ENCODE results near the gene CC2D2A. TPM values are rescaled to one million over a fixed set of nuclear protein-coding genes. Genes with fewer than 3 reads are reported as not detected.

The CC2D2A gene
- 11.8 and 17.0 TPM in 2 replicates for total RNA-seq (2012; rRNA removed)

DNA sequence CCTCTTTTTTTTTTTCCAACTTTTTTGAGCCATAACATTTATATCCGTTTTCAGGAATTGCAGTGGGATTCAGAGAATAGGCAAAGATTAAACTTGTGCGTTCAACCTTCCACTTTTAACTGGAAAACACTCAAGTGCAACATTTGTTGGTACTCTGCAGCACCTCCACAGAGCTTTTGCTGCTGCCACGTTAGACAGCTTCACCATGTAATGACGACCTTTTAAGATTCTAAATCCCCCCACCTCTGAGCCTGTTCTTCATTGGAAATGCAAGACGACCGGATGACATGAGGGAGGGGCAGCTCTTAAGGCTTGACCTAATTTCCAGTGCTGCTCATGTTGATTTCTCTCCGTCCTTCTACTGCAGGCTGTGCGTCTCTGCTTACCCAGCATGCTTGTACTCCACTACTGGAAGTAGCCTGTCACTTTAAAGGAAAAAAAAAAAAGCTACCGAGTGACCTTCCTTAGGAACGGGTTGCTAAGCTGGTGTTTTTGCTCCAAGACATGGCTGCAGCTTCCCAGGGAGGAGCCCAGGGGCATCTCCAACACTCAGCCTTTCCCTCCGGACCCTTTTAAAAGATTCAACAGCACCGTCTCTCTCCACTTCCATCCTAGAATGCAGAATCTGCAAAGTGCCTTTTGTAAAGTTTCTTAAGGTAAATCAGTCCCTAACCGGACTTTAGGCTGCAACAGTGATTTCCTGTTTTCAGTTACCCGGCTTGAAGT, at the start of gene CC2D2A:
Gene CC2D2A, plus strand, starts transcription at position 481 of the 726 bp plus-strand sequence. CDS start 6,051 bp downstream, outside the sequence.
- no peaks in the 10 kb centered on the region for H3K9me3 ChIP-seq (replicated peaks; ENCODE audit: low read length)
- H3K4me2 ChIP-seq (ENCODE audit: low read length), result peak within 1 kb of the TSS; percentile 86
- peak within 1 kb of the TSS; percentile 73 for H3K4me3 ChIP-seq (ENCODE audit: low read length)
- no peaks in the 10 kb centered on the region for H3K36me3 ChIP-seq (ENCODE audit: insufficient read depth, low read length)
- peak within 1 kb of the TSS; percentile 53 for H3K9ac ChIP-seq (ENCODE audit: low read depth, low read length)
- peaks cover 3% of the 10 kb centered on the region for H3K27me3 ChIP-seq (ENCODE audit: control insufficient read depth, insufficient read depth, low read length)
- H3K4me1 ChIP-seq (ENCODE audit: control insufficient read depth, insufficient read depth, low read length), result no peaks in the 10 kb centered on the region

DNA sequence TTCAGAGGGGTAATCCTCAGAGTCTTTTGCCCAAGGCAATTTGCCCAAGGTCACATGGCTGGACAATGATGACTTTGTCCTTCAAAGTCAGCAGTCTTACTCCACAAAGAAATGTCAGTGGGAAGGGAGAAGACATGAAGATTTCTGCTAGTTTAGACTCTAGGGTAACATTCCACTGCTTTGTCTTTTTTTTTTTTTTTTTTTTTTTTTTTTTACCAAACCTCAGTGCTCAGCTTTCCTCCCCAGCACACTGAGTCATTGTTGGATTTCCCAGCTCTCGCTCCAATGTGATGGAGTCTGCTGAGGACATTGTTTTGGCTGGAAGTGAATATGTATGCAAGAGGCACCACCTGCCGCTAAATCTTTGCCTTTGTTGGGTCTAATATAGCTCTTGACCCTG, 49.0 kb upstream of the CC2D2A start:
- Histone ChIP-seq H3K4me2 (ENCODE audit: low read length) (no peak overlapping the region), H3K9ac (ENCODE audit: low read depth, low read length) (no peak overlapping the region), H3K36me3 (ENCODE audit: insufficient read depth, low read length) (no peaks in the 10 kb centered on the region), H3K4me1 (ENCODE audit: control insufficient read depth, insufficient read depth, low read length) (peaks cover 6% of the 10 kb centered on the region), H3K27me3 (ENCODE audit: control insufficient read depth, insufficient read depth, low read length) (peaks cover 4% of the 10 kb centered on the region), H3K4me3 (ENCODE audit: low read length) (no peak overlapping the region), H3K9me3 (replicated peaks; ENCODE audit: low read length) (no peaks in the 10 kb centered on the region)

DNA sequence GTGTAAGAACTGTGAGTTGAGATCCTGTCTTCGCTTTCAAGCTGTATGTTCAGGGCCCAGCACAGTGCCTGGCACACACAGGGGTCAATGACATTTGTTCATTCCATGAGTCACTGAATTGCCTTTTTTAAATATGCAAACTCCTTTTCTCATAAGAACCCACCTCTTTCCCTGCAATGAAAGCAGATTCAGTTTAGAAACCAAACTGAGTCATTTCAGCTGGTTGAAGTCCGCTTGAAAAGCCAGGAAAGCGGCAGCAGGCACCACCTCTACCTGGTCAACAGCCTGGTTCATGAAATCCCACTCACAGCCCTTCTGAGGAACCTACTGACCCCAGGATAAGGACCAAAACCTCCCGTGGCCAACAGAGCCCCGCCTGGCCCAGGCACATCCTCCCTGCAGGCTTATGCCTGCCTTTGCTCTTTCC, 46.4 kb upstream of the CC2D2A start:
- H3K4me2 ChIP-seq (ENCODE audit: low read length), result no peak overlapping the region

GRCh38 chr4:15425520-15425919, 44.2 kb upstream of the CC2D2A start:
- H3K9me3 ChIP-seq (replicated peaks; ENCODE audit: low read length), result no peaks in the 10 kb centered on the region
- no peak overlapping the region for H3K9ac ChIP-seq (ENCODE audit: low read depth, low read length)
- peaks cover 1% of the 10 kb centered on the region for H3K4me1 ChIP-seq (ENCODE audit: control insufficient read depth, insufficient read depth, low read length)
- H3K27me3 ChIP-seq (ENCODE audit: control insufficient read depth, insufficient read depth, low read length), result peaks cover 4% of the 10 kb centered on the region
- H3K4me2 ChIP-seq (ENCODE audit: low read length), result no peak overlapping the region
- no peak overlapping the region for H3K4me3 ChIP-seq (ENCODE audit: low read length)
- H3K36me3 ChIP-seq (ENCODE audit: insufficient read depth, low read length), result no peaks in the 10 kb centered on the region

More for the DNA sequence above, 46.4 kb upstream of the CC2D2A start:
- H3K36me3 ChIP-seq (ENCODE audit: insufficient read depth, low read length), result no peaks in the 10 kb centered on the region
- H3K4me1 ChIP-seq (ENCODE audit: control insufficient read depth, insufficient read depth, low read length), result peaks cover 6% of the 10 kb centered on the region
- H3K9me3 ChIP-seq (replicated peaks; ENCODE audit: low read length), result no peaks in the 10 kb centered on the region
- H3K4me3 ChIP-seq (ENCODE audit: low read length), result no peak overlapping the region
- H3K27me3 ChIP-seq (ENCODE audit: control insufficient read depth, insufficient read depth, low read length), result peaks cover 4% of the 10 kb centered on the region
- H3K9ac ChIP-seq (ENCODE audit: low read depth, low read length), result no peak overlapping the region

- Histone ChIP-seq H3K4me3 (ENCODE audit: low read length) (no peak overlapping the region), H3K9ac (ENCODE audit: low read depth, low read length) (no peak overlapping the region), H3K4me1 (ENCODE audit: control insufficient read depth, insufficient read depth, low read length) (no peaks in the 10 kb centered on the region), H3K27me3 (ENCODE audit: control insufficient read depth, insufficient read depth, low read length) (peaks cover 4% of the 10 kb centered on the region), H3K9me3 (replicated peaks; ENCODE audit: low read length) (no peaks in the 10 kb centered on the region), H3K4me2 (ENCODE audit: low read length) (no peak overlapping the region), H3K36me3 (ENCODE audit: insufficient read depth, low read length) (no peaks in the 10 kb centered on the region)
These were observed 42.5 kb upstream of the CC2D2A start for GRCh38 chr4:15427161-15427560.

DNA sequence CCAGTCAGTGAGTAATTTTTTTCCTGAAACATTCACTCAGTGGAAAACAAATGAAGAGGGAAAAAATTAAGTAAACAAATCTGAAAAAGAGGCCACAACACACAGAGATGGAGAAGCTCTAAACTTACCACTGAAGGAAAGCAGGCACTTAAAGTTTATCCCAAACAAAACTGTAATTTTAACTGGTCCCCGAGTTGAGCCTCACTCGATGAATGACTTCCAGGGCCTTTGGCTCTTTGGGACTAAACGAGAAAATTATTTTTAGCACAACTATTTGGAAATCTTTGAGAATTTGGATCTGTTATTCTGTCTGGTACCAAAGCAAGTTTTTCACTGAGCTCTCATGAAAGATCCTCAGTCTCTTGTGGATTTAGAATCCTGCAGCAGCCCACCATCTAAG, 42.0 kb upstream of the CC2D2A start, which contains the start of gene C1QTNF7:
Gene C1QTNF7, plus strand, starts transcription at position 333 of the 400 bp plus-strand sequence. CDS start 7,711 bp downstream, outside the sequence.
- H3K27me3 ChIP-seq (ENCODE audit: control insufficient read depth, insufficient read depth, low read length), result peaks cover 4% of the 10 kb centered on the region
- no peaks in the 10 kb centered on the region for H3K4me1 ChIP-seq (ENCODE audit: control insufficient read depth, insufficient read depth, low read length)
- H3K36me3 ChIP-seq (ENCODE audit: insufficient read depth, low read length), result no peaks in the 10 kb centered on the region
- H3K4me2 ChIP-seq (ENCODE audit: low read length), result no peak within 1 kb of the TSS
- no peaks in the 10 kb centered on the region for H3K9me3 ChIP-seq (replicated peaks; ENCODE audit: low read length)
- no peak within 1 kb of the TSS for H3K9ac ChIP-seq (ENCODE audit: low read depth, low read length)
- H3K4me3 ChIP-seq (ENCODE audit: low read length), result no peak within 1 kb of the TSS

- no peak overlapping the region for H3K9ac ChIP-seq (ENCODE audit: low read depth, low read length)
- no peak overlapping the region for H3K4me3 ChIP-seq (ENCODE audit: low read length)
- H3K4me1 ChIP-seq (ENCODE audit: control insufficient read depth, insufficient read depth, low read length), result peaks cover 3% of the 10 kb centered on the region
- no peaks in the 10 kb centered on the region for H3K36me3 ChIP-seq (ENCODE audit: insufficient read depth, low read length)
- H3K27me3 ChIP-seq (ENCODE audit: control insufficient read depth, insufficient read depth, low read length), result peaks cover 1% of the 10 kb centered on the region
- H3K9me3 ChIP-seq (replicated peaks; ENCODE audit: low read length), result no peaks in the 10 kb centered on the region
- H3K4me2 ChIP-seq (ENCODE audit: low read length), result no peak overlapping the region
These were observed 41.1 kb upstream of the CC2D2A start for GRCh38 chr4:15428611-15429010.

DNA sequence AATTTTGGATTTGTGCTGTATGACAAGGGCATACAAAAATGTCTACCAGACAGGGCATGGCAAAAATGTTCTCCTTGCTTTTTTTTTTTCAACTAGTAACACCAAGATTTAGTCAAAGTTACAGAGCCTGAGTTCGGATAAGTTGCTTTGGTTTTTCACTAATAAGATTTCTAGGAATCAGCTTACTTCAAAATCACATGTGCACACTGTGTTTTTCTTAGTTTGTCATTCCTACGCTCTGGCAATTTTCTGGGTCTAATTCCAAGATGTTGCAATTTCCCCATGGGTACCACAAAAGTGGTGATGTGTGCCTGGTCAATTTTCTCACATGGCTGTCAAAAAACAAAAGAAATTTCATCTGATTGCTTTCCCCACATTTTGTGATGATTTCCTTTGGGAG, 35.6 kb upstream of the CC2D2A start:
- Histone ChIP-seq H3K4me1 (ENCODE audit: control insufficient read depth, insufficient read depth, low read length) (peaks cover 17% of the 10 kb centered on the region), H3K4me3 (ENCODE audit: low read length) (no peak overlapping the region), H3K9ac (ENCODE audit: low read depth, low read length) (no peak overlapping the region), H3K9me3 (replicated peaks; ENCODE audit: low read length) (no peaks in the 10 kb centered on the region), H3K27me3 (ENCODE audit: control insufficient read depth, insufficient read depth, low read length) (no peaks in the 10 kb centered on the region), H3K4me2 (ENCODE audit: low read length) (no peak overlapping the region), H3K36me3 (ENCODE audit: insufficient read depth, low read length) (no peaks in the 10 kb centered on the region)

DNA sequence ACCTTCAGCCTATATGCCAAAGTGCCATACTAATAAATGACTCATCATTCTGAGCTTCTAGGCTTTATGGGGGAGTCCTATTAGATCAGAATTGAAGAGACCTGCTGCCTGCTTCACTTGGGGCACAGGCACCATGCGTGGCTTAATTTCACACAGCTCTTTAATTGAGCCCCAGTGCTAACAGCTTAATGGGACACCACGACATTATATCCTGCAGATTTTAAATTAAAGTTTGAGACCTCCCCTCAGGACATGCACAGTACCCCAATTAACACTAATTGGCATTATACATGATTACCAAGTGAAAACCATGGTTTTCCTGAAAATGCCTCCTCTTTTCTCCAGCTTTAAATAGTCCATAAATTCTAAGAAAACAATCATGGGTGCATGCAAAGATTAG, 35.0 kb upstream of the CC2D2A start:
- Histone ChIP-seq H3K9me3 (replicated peaks; ENCODE audit: low read length) (no peaks in the 10 kb centered on the region), H3K4me2 (ENCODE audit: low read length) (no peak overlapping the region), H3K9ac (ENCODE audit: low read depth, low read length) (no peak overlapping the region), H3K4me1 (ENCODE audit: control insufficient read depth, insufficient read depth, low read length) (peaks cover 17% of the 10 kb centered on the region), H3K27me3 (ENCODE audit: control insufficient read depth, insufficient read depth, low read length) (no peaks in the 10 kb centered on the region), H3K4me3 (ENCODE audit: low read length) (no peak overlapping the region), H3K36me3 (ENCODE audit: insufficient read depth, low read length) (no peaks in the 10 kb centered on the region)

GRCh38 chr4:15436513-15436912, 33.2 kb upstream of the CC2D2A start:
- Histone ChIP-seq H3K27me3 (ENCODE audit: control insufficient read depth, insufficient read depth, low read length) (no peaks in the 10 kb centered on the region), H3K36me3 (ENCODE audit: insufficient read depth, low read length) (no peaks in the 10 kb centered on the region), H3K9me3 (replicated peaks; ENCODE audit: low read length) (no peaks in the 10 kb centered on the region), H3K4me1 (ENCODE audit: control insufficient read depth, insufficient read depth, low read length) (peaks cover 17% of the 10 kb centered on the region), H3K9ac (ENCODE audit: low read depth, low read length) (no peak overlapping the region), H3K4me3 (ENCODE audit: low read length) (no peak overlapping the region), H3K4me2 (ENCODE audit: low read length) (no peak overlapping the region)

DNA sequence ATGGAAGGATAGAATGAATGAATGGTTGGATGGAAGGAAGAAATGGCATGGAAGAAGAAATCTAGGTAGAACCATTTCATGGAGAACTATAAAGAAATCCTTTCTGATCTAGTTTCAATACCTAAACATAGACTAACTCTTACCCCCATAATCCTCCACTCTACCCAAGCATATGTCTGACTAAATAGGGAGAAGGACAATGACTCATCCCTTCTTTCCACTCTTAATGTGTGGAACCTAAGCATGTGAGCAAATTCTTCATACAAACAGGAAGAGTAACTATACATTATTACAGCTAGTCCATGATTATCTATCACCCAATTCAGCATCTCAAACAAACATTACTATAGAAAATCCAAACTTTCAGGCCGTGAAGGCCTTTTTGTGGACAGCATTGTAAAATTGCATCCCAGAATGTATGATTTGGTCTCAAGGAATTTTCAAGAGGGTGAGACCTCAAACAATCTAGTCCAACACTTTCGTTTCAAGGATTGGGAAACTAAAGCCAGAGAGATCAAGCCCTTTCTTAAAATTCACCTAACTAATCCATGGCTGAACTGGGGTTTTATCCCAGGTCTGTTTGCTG, 30.6 kb upstream of the CC2D2A start:
- Histone ChIP-seq H3K9me3 (replicated peaks; ENCODE audit: low read length) (no peaks in the 10 kb centered on the region), H3K4me2 (ENCODE audit: low read length) (no peak overlapping the region), H3K4me3 (ENCODE audit: low read length) (no peak overlapping the region), H3K36me3 (ENCODE audit: insufficient read depth, low read length) (no peaks in the 10 kb centered on the region), H3K27me3 (ENCODE audit: control insufficient read depth, insufficient read depth, low read length) (no peaks in the 10 kb centered on the region), H3K9ac (ENCODE audit: low read depth, low read length) (no peak overlapping the region), H3K4me1 (ENCODE audit: control insufficient read depth, insufficient read depth, low read length) (peaks cover 10% of the 10 kb centered on the region)
